Putamen (tissue), 1 donor: ENCODE data around the gene NRM.
"Not testable (repeated sequence)": the region's sequence is repeated elsewhere in the genome, so short reads cannot be mapped to it uniquely, and the experiment has no call there.

Experiments used
- DNase-seq: peaks from one replicate; pipeline ENCODE4 v3.0.0-alpha.2; 2016; ENCODE audit warnings: low spot score

The NRM gene

DNA sequence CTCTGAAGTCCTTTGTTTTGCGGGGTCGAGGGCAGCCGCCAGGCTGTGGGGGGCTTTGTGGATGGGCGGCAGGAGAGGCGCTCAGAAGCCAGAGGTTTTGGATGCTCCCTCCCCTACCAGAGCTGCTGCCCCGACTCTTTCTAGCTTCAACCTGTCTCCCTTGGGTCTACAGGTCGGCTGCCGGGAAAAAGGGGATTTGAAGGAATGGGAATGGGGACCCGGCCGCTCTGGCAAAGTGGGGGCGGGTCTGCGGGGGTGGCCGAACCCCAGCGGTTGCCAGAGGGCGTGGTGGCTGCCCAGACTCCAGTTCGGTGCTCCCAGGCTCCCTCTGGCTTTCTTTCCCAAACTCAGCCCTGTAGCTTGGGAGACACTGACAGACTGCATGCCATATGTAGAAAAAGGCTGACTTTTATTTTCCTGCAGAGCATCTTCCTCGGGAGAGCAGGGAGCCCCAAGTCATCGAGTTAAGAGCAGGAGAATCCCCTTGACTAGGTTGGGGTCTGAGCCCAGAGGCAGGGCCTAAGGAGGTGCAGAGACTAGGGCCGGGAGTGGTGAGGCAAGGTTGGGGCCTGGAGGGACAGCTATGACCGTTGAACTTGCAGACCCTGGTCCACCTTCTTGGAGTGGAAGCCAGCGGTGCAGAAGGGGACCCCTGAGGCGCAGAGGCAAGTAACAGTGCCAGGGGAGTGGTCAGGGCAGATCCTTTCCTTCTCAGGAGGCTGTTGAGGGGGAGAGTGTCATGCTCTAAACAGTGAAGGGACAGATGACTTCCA is 2.9 kb downstream of the NRM start:
- no peak for DNase-seq

DNA sequence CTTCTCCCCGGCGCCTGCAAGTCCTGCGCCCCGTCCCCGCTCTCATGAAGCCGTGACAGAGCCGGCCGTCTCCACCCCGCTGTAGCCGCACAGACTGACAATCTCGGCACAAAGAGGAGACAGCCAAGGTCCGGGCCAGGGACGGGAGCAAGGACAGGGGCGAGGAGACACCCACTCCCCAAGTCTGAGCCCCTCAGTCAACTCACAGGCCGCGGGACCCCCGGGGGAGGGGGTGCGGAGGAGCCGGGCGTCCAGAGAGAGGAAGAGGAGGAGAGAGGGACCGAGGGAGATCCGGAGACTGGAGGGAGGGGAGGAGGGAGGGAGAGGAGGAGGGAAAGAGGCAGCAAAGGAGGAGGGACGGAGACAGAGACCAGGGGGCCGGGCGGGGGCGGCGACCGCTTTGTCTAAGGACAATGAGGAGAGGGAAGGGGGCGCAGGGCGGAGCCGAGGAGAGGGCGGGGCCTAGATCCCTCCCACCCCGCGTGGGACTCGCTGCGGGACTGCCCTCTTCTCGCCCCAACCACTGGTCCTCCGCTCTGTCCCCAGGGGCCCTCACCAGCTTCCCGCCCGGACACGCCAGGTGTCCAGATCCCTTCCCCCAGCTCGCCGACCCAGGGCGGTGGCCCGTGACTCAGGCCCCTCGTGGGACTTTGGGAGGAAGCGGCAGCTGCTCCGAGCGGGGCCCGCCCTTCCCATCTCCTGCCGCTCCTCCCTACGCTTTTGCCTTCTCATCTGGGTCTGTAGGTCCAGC is 3.7 kb downstream of the NRM start:
- peak; percentile 49 for DNase-seq

DNA sequence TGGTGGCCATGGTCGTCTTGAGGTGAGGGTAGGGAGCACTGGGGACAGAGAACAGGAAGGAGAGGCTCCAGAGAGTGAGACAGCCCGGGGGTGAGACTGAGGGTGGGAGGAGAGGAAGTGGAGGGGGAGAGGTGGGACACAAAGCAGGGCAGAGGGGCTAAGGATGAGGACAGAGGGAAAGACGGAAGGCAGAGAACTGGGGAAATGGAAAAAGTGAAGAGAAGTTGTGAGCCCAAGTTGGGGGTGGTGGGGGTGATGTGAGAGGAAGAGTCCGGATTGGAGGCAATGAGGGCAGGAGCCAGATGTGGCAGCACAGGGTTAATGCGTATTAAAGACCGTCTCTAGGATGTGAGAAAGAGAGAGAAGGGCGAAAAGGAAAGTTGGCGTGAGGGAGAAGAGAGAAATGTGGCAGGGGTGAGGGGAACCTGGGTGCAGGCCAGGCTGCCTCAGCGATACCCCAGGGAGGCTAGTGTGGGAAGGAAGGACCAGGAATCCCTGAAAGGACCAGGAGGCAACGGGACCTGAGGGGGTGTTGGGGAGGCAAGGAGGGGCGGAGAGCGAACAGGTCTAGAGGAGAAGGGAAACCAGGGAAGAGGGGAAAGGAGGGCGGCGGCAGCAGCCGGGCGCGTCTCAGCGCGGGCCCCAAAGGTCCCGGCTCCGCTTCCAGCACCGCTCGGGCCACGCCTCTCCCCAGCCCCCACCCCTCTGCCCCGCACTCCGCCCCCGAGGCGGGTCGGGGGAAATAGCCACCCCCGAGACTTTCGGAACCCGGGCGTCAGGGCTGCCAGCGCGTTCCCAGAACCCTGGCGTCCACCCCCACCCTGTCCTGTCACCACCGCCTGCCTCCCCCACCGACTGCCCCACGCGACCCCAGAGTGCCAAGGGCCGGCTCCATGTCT is 4.5 kb downstream of the NRM start, which contains the start of gene PPP1R18:
PPP1R18 (minus strand) TSS at position 637 of the 899 bp plus-strand sequence; CDS start at position 10, 627 bp downstream.
- peak; percentile 45 for DNase-seq

DNA sequence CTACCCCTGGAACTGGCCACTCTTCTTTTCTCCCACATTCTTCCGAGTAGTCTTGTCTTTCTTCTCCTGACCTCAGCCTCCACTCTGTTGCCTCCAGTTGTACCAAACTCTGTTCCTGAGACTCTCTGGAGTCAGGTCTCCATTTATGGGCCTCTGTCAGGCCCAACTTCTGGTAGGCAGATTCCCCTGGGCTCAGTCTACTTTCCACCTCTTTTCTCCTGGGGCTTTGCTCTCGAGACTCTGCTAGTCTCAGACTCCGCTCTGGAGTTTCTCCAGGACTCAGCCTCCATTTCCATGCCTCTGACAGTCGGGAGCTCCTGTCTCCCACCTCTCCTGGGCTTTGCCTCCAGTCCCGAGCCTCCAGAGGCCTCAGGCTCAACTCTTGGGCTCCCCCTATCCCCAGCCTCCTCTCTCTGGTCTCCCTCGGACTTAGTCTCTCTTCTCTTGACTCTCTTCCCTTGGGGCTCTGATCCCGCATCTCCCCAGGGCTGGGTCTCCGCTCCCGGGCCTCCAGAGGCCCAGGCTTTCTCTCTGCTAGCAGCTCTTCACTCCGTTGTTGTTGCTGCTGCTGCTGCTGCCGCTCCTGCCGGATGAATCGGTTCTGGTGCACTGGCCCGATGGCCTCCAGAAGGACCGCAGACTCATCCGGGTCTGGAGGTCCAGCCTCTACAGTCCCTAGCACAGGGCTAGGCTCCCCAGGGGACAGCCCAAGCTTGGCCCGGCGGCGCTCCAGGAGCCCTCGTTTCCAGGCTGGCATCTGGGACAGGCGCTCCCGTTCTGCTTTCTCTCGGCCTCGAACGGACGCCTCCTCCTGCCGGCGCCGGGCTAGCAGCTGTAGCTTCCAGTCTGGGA is 5.4 kb downstream of the NRM start:
- DNase-seq, result no peak

DNA sequence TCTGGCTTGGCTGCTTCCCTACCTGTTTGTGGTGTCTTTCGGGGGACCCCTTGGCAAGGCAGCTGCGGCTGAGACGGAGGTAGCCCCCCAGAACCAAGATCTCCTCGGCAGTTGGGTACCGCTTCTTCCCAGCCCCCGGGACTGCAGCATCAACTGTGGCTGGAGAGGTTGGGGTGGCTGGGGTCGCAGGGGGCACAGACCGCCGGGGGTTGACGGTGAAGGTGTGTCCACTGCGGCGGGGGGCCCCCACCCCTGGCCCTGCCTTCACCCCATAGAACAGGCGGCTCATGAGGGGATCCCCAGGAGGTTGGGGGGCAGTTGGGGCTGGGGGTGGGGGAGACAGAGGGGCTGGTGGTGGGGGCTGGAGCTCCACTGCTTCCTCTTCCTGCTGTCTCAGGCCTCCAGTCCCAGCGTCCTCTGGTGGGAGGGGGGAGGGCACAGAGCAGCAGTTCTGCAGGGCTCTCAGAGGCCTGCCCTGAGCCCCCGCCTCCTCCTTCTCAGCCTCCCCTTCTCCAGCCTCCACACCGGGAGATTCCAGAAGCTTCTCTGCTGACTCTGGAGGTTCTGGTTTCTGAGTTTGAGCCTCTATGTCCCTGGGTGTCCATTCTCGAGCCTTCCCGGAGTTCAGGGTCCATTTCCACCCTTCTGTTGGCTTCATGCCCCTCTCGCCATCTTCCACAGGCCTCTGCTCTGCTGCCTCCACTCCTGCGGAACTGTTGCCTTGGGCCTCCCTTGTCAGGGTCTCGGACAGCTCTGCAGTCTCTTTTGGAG is 6.2 kb downstream of the NRM start:
- DNase-seq, result no peak

DNA sequence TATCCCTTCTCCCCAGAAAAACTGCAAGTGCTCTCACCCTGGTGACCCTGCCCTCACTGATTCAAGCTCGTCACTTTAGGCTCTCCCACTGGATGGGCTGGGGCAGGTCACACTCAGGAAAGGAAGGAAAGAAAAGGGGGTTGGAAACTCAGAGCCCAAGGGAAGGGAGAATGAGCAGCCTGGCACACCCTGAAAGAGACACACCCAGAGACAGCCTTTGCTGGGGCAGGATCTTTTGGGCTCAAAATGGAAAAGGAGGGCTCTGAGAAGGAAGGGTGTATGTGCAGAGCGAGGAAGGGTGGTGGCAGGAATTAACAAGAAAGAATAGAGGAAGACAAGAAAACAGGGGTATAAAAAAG is 6.8 kb downstream of the NRM start:
- no peak for DNase-seq

DNA sequence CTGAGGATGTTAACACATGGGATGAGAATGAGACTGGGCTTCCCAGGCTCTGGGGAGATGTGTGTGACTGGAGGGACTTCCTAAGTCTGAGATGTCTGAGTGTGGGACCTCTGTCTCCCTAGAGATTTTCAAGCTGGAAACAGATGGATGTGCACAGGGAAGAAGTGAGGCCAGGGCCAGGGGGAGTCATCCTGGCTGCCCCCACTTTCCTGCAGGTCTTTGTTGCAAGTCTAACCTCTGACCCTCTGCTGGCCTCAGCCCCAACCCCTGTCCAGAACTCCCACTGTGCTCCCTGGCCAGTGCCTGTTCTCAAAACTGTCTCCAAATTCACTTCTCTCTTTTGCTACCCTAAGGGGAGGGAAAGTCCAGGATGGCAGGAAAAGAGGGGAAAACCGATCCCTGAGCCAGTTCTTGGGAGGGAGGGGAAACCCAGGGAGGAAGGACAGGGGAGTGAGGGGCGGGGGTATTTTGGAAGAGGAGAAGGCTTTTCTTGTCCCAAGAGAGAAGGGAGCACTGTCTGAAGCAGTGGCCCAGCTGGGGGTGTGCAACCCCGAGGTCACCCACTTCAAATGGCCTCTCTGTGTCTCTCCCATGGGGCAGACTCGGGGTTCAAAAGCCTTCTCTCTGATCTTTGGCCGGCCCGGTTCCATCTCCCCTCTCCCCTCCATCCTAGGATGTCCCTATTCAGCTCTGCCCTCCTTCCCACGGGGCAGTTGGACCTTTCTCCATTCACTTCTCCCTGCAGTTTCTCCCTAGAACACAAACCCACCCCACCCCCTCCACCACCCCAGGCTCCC is 7.4 kb downstream of the NRM start:
- no peak for DNase-seq

DNA sequence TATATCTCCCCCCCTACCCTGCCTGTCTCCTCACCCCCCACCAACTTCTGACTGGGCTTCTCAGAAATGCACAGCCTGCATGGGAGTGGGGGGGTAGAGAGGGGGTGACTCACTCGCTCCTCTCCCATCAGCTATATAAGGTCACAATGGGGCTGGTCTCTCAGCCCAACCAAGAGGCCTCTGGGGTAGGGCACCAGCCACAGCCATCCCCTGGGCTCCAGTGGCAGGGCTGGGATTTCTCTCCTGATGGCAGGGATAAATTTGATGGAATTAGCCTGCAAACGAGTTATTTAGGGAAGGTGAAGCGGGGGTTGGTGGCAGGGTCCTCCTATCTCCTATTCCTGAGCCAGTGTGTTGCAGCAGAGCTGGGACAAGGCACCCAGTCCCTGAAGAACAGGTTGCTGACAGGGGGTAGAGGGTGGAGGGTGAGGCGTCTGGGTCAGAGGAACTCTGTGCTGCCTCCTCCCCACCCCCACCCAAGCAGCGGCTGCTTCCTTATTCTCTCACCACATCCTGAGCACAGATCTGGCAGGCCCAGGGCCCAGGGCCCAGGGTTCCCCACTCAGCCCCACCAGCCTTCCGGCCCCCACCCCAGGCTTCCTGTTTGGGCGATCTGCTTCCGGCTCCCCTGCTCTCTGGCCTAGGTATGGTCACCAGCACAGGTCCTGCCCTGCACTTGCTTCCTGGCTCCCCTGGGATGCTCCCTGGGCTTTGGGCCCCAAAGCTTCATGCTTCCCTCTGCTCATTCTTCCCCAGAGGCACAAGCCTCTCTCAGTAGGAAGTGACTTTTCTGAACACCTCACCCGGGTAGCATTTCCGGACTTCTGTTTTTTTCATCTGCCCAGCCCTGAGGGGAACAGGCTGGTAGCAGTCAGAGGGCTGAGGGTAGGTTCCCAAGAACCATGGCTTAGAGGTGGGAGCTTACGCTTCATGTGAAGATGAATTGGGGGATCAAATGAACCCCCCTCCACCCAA is 8.4 kb downstream of the NRM start:
- peak; percentile 56 for DNase-seq

DNA sequence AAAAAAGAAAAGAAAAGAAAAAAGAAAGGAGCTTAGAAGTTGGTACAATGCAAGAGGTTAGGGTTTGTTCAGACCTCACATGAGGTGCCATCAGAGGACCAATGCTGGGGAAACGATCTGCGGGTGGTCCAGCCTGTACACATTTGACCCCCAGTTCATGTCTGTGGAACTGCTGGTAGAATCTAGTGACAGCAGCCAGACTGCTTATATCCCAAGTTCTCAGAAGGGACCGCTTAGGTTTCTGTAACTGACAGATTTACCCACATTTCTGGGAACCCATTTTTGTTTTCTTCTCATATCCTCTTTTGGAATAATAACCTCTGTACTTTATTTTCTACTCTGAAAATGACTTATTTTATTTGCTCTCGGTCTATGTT is 9.0 kb downstream of the NRM start:
- no peak for DNase-seq

DNA sequence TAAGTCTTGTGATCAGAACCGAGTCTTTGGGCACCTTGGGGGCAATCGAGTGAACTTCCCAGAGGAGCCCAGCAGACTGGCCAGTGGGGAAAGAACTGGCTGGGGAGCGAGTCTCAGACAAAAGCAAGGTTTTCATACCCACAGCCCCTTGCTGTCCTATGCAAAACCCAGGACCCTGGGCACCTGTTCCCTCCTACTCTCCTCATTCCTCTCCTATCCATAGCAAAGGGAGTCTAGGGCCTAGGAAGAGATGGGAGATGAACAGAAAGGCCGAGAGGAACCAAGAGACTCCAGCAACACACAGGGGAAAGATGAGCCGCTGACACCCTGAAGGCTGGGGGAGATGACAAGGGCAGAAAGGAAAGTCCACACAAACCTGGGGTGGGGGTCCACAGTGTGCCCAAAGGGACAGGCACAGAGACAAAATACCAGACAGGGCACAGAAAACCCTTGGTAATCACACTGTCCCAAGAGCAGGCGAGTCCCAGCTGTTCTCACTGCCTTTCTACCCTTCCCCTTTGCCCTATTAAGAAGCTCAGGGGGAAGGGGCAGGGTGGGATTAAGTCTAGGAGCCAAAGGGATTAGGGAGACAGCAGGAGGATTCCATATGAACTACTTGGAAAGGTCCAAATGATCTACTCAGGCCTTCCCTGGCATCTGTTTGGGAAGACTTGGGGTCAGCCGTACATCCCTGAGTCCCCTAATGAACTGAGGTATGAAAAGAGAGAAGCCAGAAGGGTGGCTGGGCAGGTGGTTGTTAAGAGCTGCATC is 10.8 kb downstream of the NRM start:
- DNase-seq, result no peak

DNA sequence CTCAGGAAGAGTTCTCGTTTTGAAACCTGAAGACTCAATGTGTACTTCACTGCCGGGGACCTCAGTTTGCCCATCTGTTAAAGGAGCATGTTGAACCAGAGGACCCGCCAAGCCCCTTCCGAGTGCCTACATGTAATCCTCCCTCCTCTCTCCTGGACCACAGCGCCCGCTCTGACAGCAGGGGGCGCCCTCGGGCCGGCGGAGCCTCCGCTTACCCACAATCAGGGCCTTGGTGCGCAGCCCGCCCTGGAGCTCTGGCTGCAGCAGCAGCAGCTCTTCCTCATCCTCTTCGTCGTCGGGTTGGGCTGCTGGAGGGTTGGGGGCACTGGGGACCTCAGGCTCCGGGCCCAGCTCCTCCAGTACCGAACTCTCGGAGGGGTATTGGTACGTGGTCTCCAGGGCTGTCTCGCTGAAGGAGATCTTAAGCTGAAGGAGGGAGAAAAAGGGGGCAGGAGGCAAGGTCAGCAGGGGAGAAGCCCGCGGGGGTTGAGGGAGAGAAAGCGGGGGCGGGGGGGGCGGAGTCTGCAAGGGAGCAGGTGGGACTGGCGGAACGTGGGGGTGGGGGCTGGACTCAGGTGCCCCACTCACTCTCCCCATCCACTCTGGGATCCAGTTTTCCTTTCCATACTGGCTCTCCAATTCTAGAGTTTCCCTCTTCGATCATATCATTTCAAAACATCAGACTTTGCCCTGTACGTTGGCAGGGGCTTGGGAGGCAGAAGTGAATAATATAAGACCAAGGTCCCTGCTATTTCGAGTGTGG is 11.6 kb downstream of the NRM start:
- DNase-seq, result peak; percentile 80

DNA sequence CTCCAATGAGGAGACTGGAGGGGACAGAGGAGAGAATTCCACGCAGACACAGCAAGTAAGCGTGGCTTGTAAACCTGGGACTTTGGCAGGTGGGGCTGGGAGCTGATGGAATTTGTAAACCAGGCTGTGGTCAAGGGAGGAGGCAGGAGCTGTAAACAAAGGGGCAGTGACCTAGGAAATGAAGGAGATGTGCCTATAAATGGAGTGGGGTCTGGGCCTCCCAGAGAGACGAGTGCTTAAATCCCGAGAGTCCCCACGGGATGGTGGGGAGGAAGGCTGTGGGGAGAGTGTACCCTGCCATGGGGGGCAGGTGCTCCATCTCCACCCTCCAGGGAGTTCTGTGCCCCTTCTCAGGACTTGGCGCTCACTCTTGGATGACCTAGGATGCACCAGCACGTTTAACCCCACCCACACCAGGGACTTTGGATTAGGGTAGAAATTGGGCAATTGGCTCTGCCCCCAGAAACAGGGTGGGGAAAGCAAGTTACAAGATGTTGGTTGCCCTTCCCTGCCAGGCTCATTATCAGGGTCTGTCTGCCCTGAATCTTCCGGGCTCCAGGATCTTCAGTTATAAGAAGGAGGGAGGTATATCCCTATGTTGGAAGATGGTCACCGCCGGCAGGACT is 14.0 kb downstream of the NRM start:
- no peak for DNase-seq

DNA sequence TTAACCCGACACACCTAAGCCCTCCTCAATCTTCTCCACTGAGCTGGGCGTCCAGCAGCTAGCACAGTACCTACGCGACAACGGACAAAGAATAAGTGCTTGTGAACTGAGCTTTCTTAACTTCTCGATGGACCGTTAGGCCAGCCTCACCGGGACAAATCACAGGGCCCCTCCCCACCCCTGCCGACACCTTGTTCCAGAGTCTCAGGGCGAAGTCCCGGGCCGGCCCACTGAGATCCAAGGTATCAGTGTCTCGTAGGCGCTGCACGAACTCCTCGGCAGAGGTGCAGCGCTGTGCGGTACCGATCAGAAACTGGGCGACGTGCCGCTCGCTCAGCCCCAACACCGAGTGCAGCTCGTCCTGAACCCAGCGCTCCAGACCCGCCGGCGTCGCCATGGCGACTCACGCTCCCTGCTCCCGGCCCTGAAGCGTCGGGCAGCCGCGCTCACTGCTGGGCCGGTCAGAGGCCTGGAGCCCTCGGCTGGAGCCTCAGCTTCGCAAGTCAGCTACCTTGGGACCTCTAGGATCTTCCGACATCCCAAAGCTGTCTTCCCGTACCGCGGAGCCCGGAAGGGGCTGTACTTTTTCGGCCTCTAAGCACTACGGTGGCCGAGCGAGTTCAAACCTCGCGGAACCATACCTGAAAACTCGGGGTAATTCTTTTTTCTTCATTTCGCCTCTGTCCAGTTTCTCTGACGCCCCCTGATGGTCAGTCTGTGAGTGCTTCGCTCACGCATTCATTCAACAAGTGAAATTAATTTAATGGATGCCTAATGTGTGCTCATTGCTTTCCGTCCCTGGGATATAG is 18.1 kb downstream of the NRM start, which contains the start of gene DHX16:
DHX16 (minus strand) TSS at position 562 of the 809 bp plus-strand sequence; CDS start at position 397, 165 bp downstream.
- DNase-seq, result peak; percentile 91

DNA sequence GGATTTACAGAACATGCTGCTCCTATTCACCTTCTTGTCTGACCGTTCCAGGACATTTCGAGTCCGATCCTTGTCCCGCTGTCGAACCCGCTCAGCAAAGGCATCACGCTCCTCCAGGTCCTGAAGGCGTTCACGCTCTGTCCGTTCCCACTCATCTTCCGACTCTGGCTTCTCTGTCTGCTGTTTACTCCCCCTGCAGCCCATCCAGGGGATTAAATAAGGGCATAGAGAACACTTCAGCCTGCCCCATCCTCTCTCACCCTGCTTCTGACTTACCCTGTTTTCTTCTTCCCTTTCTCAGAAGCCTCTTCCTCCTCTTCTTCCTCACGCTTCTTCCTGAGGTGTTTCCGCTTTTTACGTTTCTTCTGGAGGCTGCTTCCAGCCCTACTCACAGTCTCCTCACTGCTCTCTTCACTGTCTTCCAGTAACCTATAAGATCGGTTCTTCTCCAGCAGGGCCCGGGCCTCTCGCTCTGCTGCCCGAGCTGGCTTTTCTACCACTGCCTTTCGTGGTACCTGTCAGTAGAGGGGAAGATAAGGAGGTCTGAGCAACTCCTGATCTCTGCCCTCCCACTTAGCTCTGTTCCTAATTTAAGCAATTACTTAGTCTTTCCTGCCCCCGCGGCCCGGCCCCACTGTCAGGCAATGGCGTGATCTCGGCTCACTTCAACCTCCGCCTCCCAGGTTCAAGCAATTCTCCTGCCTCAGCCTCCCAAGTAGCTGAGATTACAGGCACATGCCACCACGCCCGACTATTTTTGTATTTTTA is 19.8 kb downstream of the NRM start:
- DNase-seq, result no peak

DNA sequence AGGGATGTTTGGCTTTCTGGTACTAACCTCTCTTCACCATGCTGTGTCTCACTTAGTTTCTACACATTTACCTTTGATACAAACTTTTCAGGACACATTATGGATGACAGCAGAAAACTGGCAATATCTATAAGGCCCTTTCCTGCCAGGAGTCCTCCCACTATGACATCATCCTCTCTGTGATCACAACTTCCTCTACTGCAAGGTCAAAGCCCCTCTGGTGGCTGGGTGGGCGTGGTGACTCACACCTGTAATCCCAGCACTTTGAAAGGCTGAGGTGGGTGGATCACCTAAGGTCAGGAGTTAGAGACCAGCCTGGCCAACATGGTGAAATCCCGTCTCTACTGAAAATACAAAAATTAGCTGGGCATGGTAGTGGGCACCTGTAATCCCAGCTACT is 24.5 kb downstream of the NRM start:
- not testable (repeated sequence) for DNase-seq
